ENCODE data around the gene IGDCC3.
A peak's percentile ranks its signal among the peaks of the same experiment; 100 is the strongest.
"Not testable (repeated sequence)": the region's sequence is repeated elsewhere in the genome, so short reads cannot be mapped to it uniquely, and the experiment has no call there.

IGDCC3 gene

DNA sequence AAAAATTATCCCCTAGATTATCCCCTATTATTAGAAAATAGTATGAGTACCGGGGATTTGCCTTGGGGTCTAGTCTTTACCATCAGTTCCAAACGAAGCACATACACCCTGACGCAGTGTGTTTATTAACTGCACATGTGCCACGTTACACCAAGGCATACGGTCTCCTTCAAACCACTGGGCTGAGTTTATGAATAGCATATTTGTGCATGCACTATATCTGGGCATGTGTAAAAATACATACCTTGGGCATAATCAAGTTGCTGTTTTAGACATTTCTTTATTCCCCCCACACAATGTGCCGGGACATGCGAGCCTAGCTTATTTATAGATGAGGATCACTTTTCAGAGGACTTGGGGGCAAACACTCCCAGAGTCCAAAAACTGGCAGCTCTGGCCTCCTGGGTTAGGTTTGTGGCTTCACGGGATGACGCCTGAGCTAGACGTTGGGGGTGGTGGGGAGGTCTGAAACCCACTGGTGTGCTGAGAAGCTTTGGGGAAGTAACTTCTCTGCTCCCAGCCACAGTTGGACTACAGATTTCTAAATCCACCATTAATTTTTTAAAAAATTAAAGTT lies 28.7 kb upstream of the IGDCC3 start:
- DNase-seq (ENCODE audit: low read depth, low spot score) = no peak

GRCh38 chr15:65405791-65406423 lies 28.1 kb upstream of the IGDCC3 start:
- no peak for DNase-seq (ENCODE audit: low read depth, low spot score)

DNA sequence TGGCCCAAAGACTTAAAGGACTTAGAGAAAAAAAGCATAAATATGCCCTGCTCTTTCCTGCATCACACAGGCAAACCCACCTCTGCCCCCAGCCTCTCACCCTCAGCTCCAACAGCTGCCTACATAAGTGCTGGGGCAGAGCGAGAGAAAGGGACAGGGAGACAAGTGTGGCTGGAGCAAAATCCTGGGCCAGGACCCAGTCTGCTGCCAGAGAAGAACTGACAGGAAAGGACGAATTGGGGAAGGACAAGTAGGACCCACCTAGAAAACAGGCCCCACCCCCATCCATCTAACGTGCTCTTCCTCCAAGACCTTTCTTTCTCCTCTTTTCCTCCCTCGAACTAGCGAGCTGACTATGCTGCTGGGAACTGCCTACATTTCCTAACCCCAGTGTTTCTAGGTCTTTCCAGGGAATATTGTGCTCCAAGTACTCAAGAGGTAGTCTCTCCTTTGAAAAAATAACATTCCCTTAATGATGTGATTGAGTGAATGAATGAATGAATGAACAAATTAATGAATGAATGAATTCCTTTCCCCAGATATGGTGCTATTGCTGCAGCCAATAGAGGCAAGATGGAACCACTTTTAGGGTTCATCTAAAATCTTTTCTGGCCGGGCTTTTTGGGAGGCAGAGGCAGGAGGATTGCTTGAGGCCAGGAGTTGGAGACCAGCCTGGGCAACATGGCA lies 26.5 kb upstream of the IGDCC3 start:
- DNase-seq (ENCODE audit: low read depth, low spot score) = no peak

GRCh38 chr15:65402961-65403360 lies 25.2 kb upstream of the IGDCC3 start:
- DNase-seq (ENCODE audit: low read depth, low spot score) = no peak

GRCh38 chr15:65401611-65402240 lies 23.9 kb upstream of the IGDCC3 start:
- no peak for DNase-seq (ENCODE audit: low read depth, low spot score)

DNA sequence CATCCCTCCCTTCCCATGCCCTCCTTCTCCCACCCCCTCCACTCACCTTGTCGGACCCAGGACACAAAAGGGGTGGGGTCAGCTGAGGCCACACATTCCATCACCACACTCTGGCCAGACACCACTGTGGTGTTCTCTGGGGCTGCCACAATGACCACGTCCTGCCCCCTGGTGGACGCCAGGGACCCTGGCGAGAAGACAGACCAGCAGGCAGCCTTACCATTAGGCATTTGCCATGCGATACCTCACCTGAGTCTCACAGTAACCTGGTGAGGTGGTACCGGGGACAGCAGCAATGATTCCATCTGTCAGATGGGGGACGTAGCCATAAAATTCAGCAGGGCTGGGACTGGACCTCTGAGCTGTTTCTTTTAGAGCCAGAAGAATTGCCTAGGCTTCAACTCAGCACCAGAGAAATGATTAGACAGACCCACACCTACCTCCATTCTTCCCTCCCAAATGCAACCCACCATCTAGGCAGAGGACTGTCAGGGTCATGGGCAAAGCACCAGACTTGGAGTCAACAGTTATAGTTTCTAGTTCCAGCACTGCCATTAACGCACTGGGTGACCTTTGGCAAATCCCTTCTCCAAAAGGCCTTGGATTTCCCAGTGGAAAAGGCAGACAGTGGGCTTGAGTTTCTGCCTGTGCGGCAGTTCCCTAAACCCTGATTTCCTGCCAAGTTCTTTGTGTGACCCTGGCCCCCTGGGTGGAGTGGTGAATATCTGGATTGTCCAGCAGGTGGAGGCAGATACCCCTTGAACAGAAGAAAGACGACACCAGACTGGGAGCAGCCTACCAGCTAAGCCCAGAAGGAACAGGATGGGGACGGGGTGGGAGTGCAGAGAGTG lies 23.2 kb upstream of the IGDCC3 start:
- DNase-seq (ENCODE audit: low read depth, low spot score) = peak; percentile 85

GRCh38 chr15:65399997-65400396 lies 22.2 kb upstream of the IGDCC3 start:
- DNase-seq (ENCODE audit: low read depth, low spot score) = no peak

DNA sequence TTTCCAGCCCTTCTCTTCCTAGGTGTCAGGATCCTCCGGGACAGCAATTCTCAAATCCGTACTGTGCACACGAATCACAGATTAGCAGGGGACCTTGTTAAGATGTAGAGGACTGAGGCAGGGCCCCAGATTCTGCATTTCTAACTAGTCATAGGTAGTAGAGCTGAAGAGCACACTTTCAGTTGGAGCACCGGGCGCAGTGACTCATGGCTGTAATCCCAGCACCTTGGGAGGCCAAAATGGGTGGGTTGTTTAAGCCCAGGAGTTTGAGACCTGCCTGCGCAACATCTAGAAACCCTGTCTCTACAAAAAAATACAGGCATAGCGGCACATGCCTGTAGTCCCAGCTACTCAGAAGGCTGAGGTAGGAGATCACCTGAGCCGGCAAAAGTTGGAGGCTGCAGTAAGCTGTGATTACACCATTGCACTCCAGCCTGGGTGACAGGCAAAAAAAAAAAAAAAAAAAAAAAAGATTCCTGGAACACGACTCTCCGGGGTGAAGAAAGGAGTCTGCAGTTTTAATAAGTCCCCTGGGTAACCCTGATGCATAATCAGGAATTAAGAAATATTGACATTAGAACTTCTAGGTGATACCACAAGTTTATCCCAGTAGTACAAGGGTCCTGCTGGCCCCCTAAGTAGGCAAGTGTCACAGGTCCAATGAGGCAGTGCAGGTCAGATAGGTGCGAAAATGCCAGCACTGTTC lies 21.4 kb upstream of the IGDCC3 start:
- DNase-seq (ENCODE audit: low read depth, low spot score) = no peak

GRCh38 chr15:65398486-65398885 lies 20.7 kb upstream of the IGDCC3 start:
- not testable (repeated sequence) for DNase-seq (ENCODE audit: low read depth, low spot score)

DNA sequence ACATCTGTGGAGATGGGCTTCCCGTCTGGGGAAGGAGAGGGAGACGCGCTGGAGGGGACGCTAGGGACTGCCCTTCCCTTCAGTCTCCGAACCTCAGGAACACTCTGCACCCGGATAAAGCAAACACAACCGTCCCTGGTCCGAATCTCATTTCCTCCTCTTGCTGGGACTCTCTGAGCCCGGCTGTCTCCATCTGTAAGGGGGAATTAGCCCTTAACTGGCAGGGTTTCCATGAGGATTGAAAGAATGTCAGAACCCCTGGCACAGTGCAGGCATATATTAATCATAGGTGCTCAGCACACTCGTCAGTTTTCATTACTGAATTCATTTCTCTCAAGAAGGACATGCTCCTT lies 19.1 kb upstream of the IGDCC3 start:
- DNase-seq (ENCODE audit: low read depth, low spot score) = no peak

- no peak for DNase-seq (ENCODE audit: low read depth, low spot score)
These were observed 18.6 kb upstream of the IGDCC3 start for GRCh38 chr15:65396283-65396964.

DNA sequence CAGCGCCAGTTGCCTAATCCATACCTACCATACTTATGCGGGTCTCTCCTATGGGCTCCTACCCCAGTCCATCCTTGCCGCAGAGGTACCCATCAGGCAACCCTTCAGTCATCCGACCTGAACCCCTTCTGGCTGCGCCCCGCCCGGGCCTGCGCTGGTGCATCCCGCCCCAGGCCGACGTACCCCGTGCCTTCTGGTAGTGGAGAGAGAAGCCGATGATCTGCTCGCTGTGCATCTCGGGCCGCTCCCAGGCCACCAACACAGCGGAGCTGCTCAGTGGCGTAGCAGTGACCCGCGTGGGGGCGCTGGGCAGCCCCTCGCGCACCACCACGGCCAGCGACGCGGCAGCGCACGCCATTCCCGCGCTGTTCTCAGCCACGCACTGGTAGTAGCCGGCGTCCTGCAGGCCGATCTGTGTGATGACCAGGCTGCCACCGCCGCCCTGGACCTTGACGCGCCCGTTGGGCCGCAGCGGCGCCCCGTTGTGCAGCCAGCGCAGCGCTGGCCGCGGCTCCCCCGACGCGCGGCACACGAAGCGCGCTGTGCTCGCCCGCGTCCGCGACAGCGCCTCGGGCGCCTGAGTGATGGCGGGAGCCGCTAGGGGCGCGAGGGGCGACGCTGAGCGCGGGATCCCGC lies 17.9 kb upstream of the IGDCC3 start:
- no peak for DNase-seq (ENCODE audit: low read depth, low spot score)

GRCh38 chr15:65394936-65395335 lies 17.1 kb upstream of the IGDCC3 start:
- DNase-seq (ENCODE audit: low read depth, low spot score) = no peak

GRCh38 chr15:65394280-65394789 lies 16.5 kb upstream of the IGDCC3 start:
- no peak for DNase-seq (ENCODE audit: low read depth, low spot score)

- no peak for DNase-seq (ENCODE audit: low read depth, low spot score)
These were observed 15.8 kb upstream of the IGDCC3 start for GRCh38 chr15:65393557-65393956.

DNA sequence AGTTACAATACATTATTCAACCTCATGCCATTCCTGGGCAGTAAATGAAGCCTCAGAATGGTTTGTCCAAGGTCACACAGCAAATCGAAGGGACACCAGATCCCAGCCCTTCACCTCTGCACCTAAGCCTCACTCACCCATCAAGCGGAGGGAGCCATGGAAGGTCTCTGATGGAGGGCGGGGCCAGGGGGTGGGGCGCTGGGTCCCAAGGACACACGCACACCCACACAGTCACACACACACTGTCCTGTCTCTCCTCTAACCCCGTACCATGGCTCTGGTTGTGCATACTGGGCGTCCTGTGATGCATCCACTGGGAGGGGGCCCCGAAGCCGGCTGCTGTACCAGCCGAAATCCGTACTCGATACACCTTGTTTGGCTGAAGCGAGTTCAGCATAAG lies 15.3 kb upstream of the IGDCC3 start:
- DNase-seq (ENCODE audit: low read depth, low spot score) = no peak

DNA sequence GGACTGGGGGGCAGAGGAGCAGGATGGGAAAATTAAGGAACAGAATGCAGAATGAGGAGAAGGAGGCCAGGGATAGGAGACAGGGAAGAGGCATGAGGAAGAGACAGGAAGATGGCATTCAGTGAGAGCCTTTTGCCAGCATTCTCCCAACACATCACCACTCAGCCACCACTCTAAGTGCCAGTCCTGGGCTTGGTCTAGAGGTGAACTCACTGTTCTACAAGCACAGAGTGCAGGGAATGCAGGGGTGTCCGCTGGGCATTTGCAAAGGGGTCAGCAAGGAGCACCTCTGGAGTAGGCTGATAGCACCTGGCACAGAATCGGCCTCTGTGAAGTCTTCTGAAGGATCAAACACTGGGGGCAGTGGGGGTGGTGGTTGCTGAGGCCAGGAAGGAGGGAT lies 14.6 kb upstream of the IGDCC3 start:
- no peak for DNase-seq (ENCODE audit: low read depth, low spot score)

- no peak for DNase-seq (ENCODE audit: low read depth, low spot score)
These were observed 13.9 kb upstream of the IGDCC3 start for GRCh38 chr15:65391732-65392131.

DNA sequence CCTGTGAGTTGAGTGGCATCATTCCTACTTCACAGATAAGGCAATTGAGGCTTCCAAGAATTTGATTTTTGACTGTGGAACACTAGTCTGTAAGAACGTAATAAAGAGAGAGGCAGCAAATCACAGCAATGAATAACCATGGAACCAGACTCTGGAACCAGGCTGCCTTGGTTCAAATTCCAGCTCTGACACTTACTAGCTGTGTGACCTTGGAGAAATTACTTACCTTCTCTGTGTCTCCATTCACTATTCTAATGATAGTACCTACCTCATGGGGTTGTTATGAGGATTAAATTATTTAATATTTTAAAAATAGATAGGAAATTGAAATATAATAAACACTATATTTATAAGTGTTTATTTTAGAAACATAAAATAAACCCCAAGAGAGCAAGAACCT lies 12.6 kb upstream of the IGDCC3 start:
- no peak for DNase-seq (ENCODE audit: low read depth, low spot score)

- no peak for DNase-seq (ENCODE audit: low read depth, low spot score)
These were observed 11.4 kb upstream of the IGDCC3 start for GRCh38 chr15:65389226-65389625.

Measured in iPS DF 19.7 (cell line).